Placental epithelial cell (primary cell): ENCODE data around the gene BRPF3. TPM values are rescaled to one million over a fixed set of nuclear protein-coding genes. Genes with fewer than 3 reads are reported as not detected.

Experiments used
- total RNA-seq: library from RNA; depleted of rRNA; stranded (reverse); fragments of >200 nt; gene quantifications from 2 replicates; pipeline ENCODE4 v1.2.3, GENCODE V29; 2012

BRPF3 gene
- total RNA-seq, result 16.7 and 22.0 TPM in 2 replicates

DNA sequence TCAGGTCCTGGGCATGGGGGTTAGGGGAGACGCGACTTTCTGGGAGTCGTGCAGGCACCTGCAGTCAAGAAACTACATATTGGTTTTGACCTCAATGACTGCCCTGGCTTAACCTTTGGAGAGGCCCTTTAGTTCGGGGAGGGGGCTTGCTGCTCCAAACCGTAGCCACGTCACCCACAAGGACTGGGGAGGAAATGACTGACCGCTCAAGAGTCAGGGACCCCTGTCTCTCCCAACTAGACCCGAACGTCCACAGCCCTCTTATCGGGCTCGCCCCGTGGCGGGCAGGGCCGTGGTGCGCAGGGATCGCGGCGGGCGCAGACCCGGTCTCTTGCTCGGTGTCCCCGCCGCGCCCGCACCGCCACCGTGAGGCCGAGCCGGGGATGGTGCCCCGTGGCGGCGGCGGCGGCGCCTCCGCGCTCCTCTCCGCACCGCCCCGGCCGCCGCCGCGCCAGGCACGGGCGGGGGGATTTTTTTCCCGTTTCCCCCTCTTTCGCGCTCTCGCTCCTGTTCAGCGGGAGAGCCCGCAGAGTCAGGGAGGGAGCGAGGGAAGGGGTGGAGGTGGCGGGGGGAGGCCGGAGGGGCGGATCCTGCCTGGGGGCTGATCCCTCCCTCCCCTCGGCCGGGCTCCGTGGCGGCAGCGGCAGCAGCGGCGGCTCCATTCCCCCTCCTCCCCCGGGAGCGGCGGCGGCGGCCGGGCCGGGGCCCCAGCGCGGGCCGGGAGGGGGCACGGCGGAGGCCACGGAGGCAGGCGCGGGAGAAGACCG lies at the start of gene BRPF3:
TSS of gene BRPF3 (plus strand) at position 632 of the 767 bp plus-strand sequence. CDS start 3,579 bp downstream, outside the sequence.

GRCh38 chr6:36269834-36270705 lies 73.5 kb downstream of the BRPF3 start, which contains the start of gene PNPLA1:
Gene PNPLA1, plus strand, starts transcription at chr6:36270060. Its CDS starts 400 bp downstream, at chr6:36270460.

Other genes starting within 250 kb of the BRPF3 start
- not detected in 2 replicates for gene SLC26A8, start 172.1 kb upstream of the BRPF3 start, total RNA-seq
- gene MAPK14, start 168.9 kb upstream of the BRPF3 start, total RNA-seq, result 56.9 and 78.0 TPM in 2 replicates
- 0.39 and 0.43 TPM in 2 replicates for gene MAPK13, start 66.2 kb upstream of the BRPF3 start, total RNA-seq
- gene PNPLA1, start 73.3 kb downstream of the BRPF3 start, total RNA-seq, result not detected in 2 replicates
- not detected in 2 replicates for gene BNIP5, start 140.1 kb downstream of the BRPF3 start, total RNA-seq
- gene ETV7, start 190.9 kb downstream of the BRPF3 start, total RNA-seq, result not detected in 2 replicates
- gene PXT1, start 246.1 kb downstream of the BRPF3 start, total RNA-seq, result 0.11 and 0.39 TPM in 2 replicates
- 75.4 and 95.0 TPM in 2 replicates for gene KCTD20, start 246.3 kb downstream of the BRPF3 start, total RNA-seq